Measurements from ENCODE around the gene ZNF217.
"Not testable (repeated sequence)": the region's sequence is repeated elsewhere in the genome, so short reads cannot be mapped to it uniquely, and the experiment has no call there.

The ZNF217 gene

DNA sequence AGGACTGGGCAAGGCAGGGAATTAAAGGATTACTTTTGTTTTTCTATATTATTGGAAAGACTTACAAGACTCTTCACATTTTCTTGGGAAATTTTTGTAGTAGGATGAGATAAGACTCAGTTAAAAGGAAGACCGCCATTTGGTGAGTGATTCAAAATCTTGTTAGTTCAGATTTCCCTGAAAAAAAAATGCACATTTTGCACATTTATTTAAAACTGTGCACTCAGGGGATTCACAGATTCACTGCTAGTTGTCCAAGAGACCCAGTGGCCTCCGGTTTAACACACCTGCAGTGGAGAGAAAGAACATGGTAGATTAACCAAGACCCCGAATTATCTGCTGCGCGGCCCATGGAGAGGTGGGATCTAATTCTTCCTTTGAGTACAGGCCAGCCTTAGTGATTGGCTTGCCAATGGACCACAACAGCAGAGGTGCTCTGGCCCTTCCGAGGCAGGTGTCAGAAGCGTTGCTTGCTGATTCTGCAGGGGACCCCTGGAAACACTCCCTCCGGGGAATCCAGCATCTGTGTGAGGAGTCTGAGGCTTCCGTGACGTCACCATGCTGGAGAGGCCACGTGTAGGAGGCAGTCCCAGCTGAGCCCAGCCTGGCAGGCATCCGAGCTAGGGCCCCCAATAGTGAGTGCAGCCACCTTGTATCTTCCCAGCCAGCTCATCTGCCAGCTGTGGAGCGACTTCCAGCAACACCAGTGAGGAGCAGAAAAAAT, 68.9 kb downstream of the ZNF217 start:
- DNase-seq (ENCODE audit: low read depth), result no peak

DNA sequence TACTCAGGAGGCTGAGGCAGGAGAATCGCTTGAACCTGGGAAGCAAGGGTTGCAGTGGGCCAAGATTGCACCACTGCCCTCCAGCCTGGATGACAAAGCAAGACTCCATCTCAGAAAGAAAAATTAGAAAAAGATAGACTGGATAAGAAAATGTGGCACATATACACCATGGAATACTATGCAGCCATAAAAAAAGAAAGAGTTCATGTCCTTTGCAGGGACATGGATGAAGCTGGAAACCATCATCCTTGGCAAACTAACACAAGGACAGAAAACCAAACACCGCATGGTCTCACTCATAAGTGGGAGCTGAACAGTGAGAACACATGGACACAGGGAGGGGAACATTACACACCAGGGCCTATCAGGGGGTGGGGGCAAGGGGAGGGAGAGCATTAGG, 70.0 kb downstream of the ZNF217 start:
- not testable (repeated sequence) for DNase-seq (ENCODE audit: low read depth)

DNA sequence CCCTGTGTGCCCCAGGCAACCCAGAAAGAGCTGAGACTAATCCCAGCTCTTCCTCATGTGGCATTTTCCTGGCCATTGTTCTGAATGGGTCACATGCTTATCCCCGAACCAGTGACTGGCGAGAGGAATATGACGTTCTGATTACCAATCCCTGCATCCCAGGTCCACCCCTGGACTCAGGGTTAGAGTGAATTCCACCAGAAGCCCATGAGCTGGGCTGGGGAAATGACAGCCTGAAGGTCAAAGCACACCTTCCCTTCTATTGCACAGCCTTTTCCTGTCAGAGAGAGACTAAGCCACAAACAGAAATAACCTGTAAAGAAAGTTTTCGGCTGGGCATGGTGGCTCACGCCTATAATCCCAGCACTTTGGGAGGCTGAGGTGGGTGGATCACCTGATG, 70.9 kb downstream of the ZNF217 start:
- DNase-seq (ENCODE audit: low read depth), result no peak

DNA sequence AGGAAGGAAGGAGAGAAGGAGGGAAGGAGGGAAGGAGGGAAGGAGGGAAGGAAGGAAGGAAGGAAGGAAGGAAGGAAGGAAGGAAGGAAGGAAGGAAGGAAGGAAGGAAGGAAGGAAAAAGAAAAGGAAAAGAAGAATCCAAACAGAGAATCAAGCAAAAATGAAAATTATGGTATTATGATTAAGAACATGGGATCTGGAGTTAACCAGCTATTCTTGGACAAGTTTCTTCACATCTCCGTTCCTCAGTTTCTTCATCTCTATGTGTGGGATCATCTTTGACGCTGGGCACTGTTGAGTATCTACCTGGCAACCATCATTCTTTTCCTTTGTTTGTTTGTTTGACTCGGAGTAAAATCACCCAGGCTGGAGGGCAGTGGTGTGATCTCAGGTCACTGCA, 71.6 kb downstream of the ZNF217 start:
- no peak for DNase-seq (ENCODE audit: low read depth)

DNA sequence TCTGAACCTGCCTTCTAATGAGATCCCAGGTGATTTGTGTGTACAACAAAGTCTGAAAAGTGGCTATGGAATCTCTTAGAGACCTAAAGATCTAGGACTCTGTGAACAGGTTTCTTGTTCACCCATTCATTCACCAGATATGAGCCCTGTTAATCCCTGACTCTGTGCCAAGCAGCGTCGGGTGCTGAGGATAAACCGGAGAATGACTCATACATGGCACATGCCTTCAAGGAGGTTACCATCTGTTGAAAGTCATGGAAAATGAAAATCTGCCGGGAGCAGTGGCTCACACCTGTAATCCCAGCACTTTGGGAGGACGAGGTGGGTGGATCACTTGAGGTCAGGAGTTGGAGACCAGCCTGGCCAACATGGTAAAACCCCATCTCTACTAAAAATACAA, 72.2 kb downstream of the ZNF217 start:
- not testable (repeated sequence) for DNase-seq (ENCODE audit: low read depth)

DNA sequence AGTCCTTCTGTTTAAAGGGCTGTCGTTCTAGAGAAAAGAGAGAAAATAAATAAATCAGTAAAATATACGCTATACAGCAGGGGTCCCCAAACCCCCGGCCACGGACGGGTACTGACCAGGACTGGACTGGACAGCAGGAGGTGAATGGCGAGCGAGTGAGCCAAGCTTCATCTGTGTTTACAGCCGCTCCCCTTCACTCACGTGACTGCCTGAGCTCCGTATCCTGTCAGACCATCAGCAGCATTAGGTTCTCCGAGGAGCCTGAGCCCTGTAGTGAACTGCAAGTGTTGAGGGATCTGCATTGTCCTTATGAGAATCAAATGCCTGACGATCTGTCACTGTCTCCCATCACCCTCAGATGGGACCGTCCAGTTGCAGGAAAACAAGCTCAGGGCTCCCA, 76.5 kb downstream of the ZNF217 start:
- no peak for DNase-seq (ENCODE audit: low read depth)

All from fibroblast of gingiva (primary cell).